Colonic mucosa (tissue), 4 donors: ENCODE data around the gene ANKRD11. TPM values are rescaled to one million over a fixed set of nuclear protein-coding genes. Genes with fewer than 3 reads are reported as not detected.
"Not testable (repeated sequence)": the region's sequence is repeated elsewhere in the genome, so short reads cannot be mapped to it uniquely, and the experiment has no call there.

Experiments used
- DNase-seq: peaks from one replicate; pipeline ENCODE4 v3.0.0-alpha.2; 2020
- H3K27ac ChIP-seq: fragments of 200-600 bp; one replicate; pipeline ENCODE4 v1.8.0; 2021
- H3K27me3 ChIP-seq: fragments of 200-600 bp; one replicate; pipeline ENCODE4 v1.8.0; 2021
- H3K36me3 ChIP-seq: fragments of 200-600 bp; one replicate; pipeline ENCODE4 v1.8.0; 2021
- H3K4me1 ChIP-seq: fragments of 200-600 bp; one replicate; pipeline ENCODE4 v1.8.0; 2021; ENCODE audit warnings: mild to moderate bottlenecking
- H3K4me3 ChIP-seq: fragments of 200-600 bp; one replicate; pipeline ENCODE4 v1.8.0; 2021
- H3K9ac ChIP-seq, 2 donors: one replicate each; pipeline ENCODE4 v1.7.0; 2013; ENCODE audit warnings: control low read depth in 2 of 2, low read depth in 2 of 2, low read length in 2 of 2
- H3K9me3 ChIP-seq: fragments of 200-600 bp; one replicate; pipeline ENCODE4 v1.8.0; 2021
- CTCF ChIP-seq: fragments of 200-600 bp; IDR thresholded peaks from one replicate; pipeline ENCODE4 v1.8.0; 2022; ENCODE audit warnings: antibody characterized with exemption, mild to moderate bottlenecking
- intact Hi-C: fragments of 100-400 bp; cut with DNase I; formaldehyde crosslinking; loops from one replicate; pipeline ENCODE4 v1.14.1; 2022
- total RNA-seq, 2 donors: library from RNA; stranded (reverse); fragmentation: NEBNext Ultra II Directional in 1 of 2; extraction: Animal tissue kit (Norgen Biotek cat#: 25700) in 1 of 2; gene quantifications; one replicate each; pipeline ENCODE4 v1.2.1, GENCODE V29; 2021
- donor health status: healthy.
- donor health status: DM: no; HTN: no; CAD: no.
- donor health status: DM: no; HTN: no; CAD: no.

The ANKRD11 gene
- total RNA-seq, 2 donors from 2014 or later: 69.4 to 129 TPM

DNA sequence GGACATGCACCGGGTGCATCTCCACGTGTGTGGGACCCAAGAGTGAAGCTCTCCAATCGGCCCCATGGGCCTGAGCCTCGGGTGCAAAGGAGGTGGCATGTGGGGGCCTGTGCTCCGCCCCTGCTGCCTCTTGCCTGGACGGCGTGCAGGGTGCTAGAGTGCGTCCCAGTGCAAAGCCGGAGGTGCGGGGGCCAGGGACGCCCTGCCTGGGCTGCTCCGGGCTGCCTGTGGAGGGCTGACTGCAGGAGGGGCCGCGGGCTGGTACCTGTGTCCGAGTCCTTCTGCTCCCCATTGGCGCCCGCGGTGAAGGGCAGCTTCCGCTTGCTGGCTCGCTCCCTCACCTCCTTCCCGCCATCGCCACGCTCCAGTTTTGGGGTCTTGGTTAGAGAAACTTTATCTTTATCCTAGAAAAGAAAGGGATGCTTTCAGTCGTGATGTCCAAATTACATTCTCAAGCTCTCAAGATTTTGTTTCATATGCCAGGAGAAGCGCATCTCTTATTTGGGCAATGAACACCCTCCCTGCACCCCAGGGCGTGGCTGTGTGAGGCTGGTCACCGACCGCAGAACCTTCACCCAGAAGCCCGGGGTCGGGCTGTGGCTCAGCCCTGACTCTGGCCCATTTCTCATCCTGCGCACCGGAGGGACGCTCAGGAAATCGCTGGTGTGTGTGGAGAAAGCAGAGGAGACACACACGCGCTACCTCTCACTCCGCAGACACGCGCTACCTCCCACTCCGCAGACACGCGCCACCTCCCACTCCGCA is 185.2 kb downstream of the ANKRD11 start:
- H3K27me3 ChIP-seq: no peaks in the 10 kb centered on the region
- H3K9me3 ChIP-seq: no peaks in the 10 kb centered on the region
- intact Hi-C loops: no loop called here
- no peak for TF ChIP-seq CTCF
- H3K36me3 ChIP-seq: no peaks in the 10 kb centered on the region
- no peaks in the 10 kb centered on the region for H3K4me1 ChIP-seq
- H3K4me3 ChIP-seq: no peak overlapping the region
- no peak overlapping the region for H3K27ac ChIP-seq
- DNase-seq: no peak
- no peak overlapping the region for H3K9ac ChIP-seq

- no peak overlapping the region for H3K9ac ChIP-seq
- TF ChIP-seq CTCF: no peak
- H3K36me3 ChIP-seq: no peaks in the 10 kb centered on the region
- intact Hi-C loops: no loop called here
- H3K27me3 ChIP-seq: no peaks in the 10 kb centered on the region
- no peaks in the 10 kb centered on the region for H3K4me1 ChIP-seq
- H3K9me3 ChIP-seq: no peaks in the 10 kb centered on the region
- no peak overlapping the region for H3K27ac ChIP-seq
- no peak for DNase-seq
- H3K4me3 ChIP-seq: no peak overlapping the region
Observed at GRCh38 chr16:89304181-89304851, 186.0 kb downstream of the ANKRD11 start.

- intact Hi-C loops: no loop called here
- Histone ChIP-seq H3K27ac (no peak overlapping the region), H3K27me3 (no peaks in the 10 kb centered on the region), H3K4me3 (no peak overlapping the region), H3K9me3 (no peaks in the 10 kb centered on the region), H3K36me3 (no peaks in the 10 kb centered on the region), H3K9ac (no peak overlapping the region), H3K4me1 (no peaks in the 10 kb centered on the region)
- TF ChIP-seq CTCF: no peak
- no peak for DNase-seq
Observed at GRCh38 chr16:89303617-89304016, 186.7 kb downstream of the ANKRD11 start.

DNA sequence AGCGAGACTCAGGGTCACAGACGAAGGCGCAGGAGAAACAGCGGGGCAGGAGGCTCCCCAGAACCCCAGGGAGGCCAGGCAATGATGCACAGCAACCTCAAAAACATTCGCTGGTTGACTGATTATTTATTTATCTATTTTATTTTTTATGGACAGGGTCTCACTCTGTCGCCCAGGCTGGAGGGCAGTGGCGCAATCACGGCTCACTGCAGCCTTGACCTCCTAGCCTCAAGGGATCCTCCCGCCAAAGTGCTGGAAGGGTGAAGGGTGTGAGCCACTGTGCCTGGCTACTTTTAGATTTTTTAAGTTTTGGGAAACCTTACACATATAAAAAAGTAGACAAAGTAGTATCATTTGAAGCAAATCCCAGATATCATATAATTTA is 189.4 kb downstream of the ANKRD11 start:
- no peak for DNase-seq
- Histone ChIP-seq H3K27me3 (no peaks in the 10 kb centered on the region), H3K9ac (no peak overlapping the region), H3K4me1 (no peaks in the 10 kb centered on the region), H3K9me3 (no peaks in the 10 kb centered on the region), H3K27ac (no peak overlapping the region), H3K36me3 (no peaks in the 10 kb centered on the region), H3K4me3 (no peak overlapping the region)
- TF ChIP-seq CTCF: no peak
- intact Hi-C loops: no loop called here

- Histone ChIP-seq H3K36me3 (no peaks in the 10 kb centered on the region), H3K27ac (no peak overlapping the region), H3K9me3 (no peaks in the 10 kb centered on the region), H3K9ac (no peak overlapping the region), H3K4me1 (no peaks in the 10 kb centered on the region), H3K4me3 (no peak overlapping the region), H3K27me3 (no peaks in the 10 kb centered on the region)
- no peak for DNase-seq
- intact Hi-C loops: no loop called here
- no peak for TF ChIP-seq CTCF
Observed at GRCh38 chr16:89300311-89300975, 189.9 kb downstream of the ANKRD11 start.

DNA sequence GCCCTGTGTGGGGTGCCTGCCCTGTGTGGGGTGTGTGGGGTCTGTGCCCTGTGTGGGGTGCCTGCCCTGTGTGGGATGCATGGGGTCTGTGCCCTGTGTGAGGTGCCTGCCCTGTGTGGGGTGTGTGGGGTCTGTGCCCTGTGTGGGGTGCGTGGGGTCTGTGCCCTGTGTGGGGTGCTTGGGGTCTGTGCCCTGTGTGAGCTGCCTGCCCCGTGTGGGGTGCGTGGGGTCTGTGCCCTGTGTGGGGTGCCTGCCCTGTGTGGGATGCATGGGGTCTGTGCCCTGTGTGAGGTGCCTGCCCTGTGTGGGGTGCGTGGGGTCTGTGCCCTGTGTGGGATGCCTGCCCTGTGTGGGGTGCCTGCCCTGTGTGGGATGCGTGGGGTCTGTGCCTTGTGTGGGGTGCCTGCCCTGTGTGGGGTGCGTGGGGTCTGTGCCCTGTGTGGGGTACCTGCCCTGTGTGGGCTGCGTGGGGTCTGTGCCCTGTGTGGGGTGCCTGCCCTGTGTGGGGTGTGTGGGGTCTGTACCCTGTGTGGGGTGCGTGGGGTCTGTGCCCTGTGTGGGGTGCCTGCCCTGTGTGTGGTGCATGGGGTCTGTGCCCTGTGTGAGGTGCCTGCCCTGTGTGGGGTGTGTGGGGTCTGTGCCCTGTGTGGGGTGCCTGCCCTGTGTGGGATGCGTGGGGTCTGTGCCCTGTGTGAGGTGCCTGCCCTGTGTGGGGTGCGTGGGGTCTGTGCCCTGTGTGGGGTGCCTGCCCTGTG is 190.8 kb downstream of the ANKRD11 start:
- H3K27me3 ChIP-seq, H3K9ac ChIP-seq, DNase-seq, H3K27ac ChIP-seq, H3K9me3 ChIP-seq, H3K4me1 ChIP-seq, H3K36me3 ChIP-seq, intact Hi-C loops, H3K4me3 ChIP-seq: not testable (repeated sequence)
